RWPE1 (cell line): ENCODE data around the gene ATPAF2.

ENCODE experiments used
- CTCF ChIA-PET: fragments of 350-600 bp; sonication (Branson Sonifier 250); formaldehyde crosslinking; extraction: SDS; loops from one replicate; lab custom pipeline; 2021; lab: Yijun Ruan, JAX
- POLR2A ChIA-PET: fragments of 400-600 bp; formaldehyde crosslinking; extraction: SDS; loops from one replicate; lab custom pipeline; 2020; ENCODE audit warnings: antibody characterized with exemption; ENCODE audit not compliant: low non-redundant PET; lab: Yijun Ruan, JAX
- DNase-seq: peaks from one replicate; pipeline ENCODE4 v3.0.0; 2012; ENCODE audit warnings: low spot score
- H3K27ac ChIP-seq: fragments of 450-650 bp; 2 replicates; pipeline ENCODE4 v1.5.1; 2017
- CTCF ChIP-seq: fragments of 450-650 bp; conservative IDR thresholded peaks from 2 replicates; pipeline ENCODE4 v1.5.1; 2017; ENCODE audit warnings: low read depth, mild to moderate bottlenecking

ATPAF2 gene

DNA sequence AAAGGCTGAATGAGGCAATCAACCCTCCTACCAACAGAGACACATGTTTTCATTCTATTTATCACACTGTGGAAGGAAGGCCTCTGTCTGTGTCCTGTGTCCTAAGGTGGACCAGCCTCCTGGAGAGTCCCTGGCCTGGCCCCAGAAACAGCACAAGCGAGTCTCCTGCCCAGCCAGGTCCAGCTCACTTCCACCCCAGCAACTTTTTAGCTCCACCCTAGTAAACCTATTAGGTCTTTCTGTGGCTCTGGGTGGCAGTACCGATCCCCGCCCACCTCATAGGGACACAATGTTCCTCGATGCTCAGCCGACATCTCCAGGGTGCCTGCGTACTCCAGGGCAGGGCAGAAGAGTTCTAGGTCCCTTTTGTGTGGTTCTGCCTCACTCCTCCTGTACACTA, 55.6 kb downstream of the ATPAF2 start:
- CTCF ChIA-PET: no interaction called here
- POLR2A ChIA-PET: no interaction called here
- DNase-seq: no peak
- H3K27ac ChIP-seq: peak overlapping the region; percentile 54
- no peak for TF ChIP-seq CTCF

DNA sequence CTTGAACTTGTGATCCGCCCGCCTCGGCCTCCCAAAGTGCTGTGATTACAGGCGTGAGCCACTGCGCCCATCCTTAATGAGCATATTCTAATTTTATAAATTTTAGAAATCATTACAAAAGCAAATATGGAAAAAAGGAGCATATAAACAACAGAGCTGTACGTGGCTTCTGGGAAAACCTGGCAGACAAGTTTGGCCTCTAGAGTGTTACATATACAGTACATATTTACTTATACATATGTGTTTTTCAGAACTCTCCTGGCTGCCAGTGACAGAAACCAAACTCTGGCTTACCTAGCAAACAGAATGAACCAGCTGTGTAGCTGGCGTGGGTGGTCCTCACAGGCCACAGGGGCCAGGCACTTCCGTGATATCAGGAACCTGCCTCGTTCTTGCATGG, 56.2 kb downstream of the ATPAF2 start:
- CTCF ChIA-PET: no interaction called here
- POLR2A ChIA-PET: no interaction called here
- no peak for DNase-seq
- peak overlapping the region; percentile 54 for H3K27ac ChIP-seq
- no peak for TF ChIP-seq CTCF

DNA sequence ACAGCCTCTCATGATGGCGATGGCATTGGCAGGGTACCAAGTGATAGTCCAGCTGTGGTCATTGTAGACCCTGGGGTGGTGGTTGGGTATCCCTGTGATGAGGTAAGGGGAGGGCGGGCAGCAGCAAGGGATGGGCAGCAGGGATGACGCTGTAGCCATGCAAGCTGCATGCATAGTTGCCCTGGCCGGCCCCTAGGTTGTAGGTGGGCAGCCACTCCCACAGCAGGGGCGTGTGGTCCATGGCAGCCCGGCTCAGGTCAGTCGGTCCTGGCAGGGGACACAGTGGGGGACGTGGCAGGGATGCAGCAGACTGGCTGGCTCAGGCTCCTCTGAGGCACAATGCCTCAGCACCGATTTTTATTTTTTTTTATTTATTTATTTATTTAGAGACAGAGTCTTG, 57.6 kb downstream of the ATPAF2 start:
- TF ChIP-seq CTCF: no peak
- POLR2A ChIA-PET: no interaction called here
- no peak for DNase-seq
- CTCF ChIA-PET: interaction anchor here (0.6 kb wide), 1 partner anchor 1485 kb away, joined by 3 read pairs; no protein-coding TSS in a partner anchor
- H3K27ac ChIP-seq: no peak overlapping the region; the same call in 1 of the 2 replicates

DNA sequence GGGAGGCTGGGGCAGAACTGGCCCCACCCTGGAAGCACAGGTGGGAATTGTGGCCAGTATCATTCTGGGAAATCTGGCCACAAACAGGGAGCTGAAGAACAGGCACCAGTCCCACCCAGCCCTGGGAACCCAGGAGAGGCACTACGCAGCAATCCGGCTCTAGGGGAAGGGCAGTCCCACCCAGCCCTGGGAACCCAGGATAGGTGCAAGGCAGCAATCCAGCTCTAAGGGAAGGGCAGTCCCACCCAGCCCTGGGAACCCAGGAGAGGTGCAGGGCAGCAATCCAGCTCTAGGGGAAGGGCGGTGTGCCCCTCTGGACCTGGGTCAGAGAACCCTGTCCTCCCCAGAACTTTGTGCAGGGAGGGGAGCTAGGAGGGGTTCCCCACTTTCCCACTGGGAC, 59.2 kb downstream of the ATPAF2 start:
- ChIA-PET CTCF (no interaction called here), POLR2A (no interaction called here)
- peak overlapping the region; percentile 32 for H3K27ac ChIP-seq
- DNase-seq: no peak
- TF ChIP-seq CTCF: no peak

GRCh38 chr17:17978481-17979424, 60.2 kb downstream of the ATPAF2 start:
- CTCF ChIA-PET: no interaction called here
- TF ChIP-seq CTCF: no peak
- peak overlapping the region; percentile 32 for H3K27ac ChIP-seq
- no peak for DNase-seq
- POLR2A ChIA-PET: no interaction called here

GRCh38 chr17:17976931-17977570, 61.9 kb downstream of the ATPAF2 start:
- no peak for TF ChIP-seq CTCF
- ChIA-PET CTCF (interaction anchor here (0.7 kb wide), 1 partner anchor 110 kb away, joined by 3 read pairs; no protein-coding TSS in a partner anchor), POLR2A (no interaction called here)
- no peak for DNase-seq
- 0 out of 2 replicates have a peak overlapping the region, but pooled peaks have one; percentile 5 for H3K27ac ChIP-seq
